ES-I3 (cell line): ENCODE results near the gene GNAS.
A peak's percentile ranks its signal among the peaks of the same experiment; 100 is the strongest.

Source experiments
- H3K36me3 ChIP-seq: 2 replicates; pipeline ENCODE4 v1.6.1; 2013; ENCODE audit warnings: mild to moderate bottlenecking, low read length, control low read depth, moderate library complexity; ENCODE audit not compliant: insufficient read depth
- H3K4me1 ChIP-seq: 2 replicates; pipeline ENCODE4 v1.6.1; 2013; ENCODE audit warnings: mild to moderate bottlenecking, control low read depth, low read length; ENCODE audit not compliant: insufficient read depth
- H3K9ac ChIP-seq: 2 replicates; pipeline ENCODE4 v1.6.1; 2013; ENCODE audit warnings: low read depth, mild to moderate bottlenecking, low read length, moderate library complexity
- H3K9me3 ChIP-seq: 2 replicates; pipeline ENCODE4 v1.6.1; 2013; ENCODE audit warnings: mild to moderate bottlenecking, low read length, moderate library complexity; ENCODE audit not compliant: control insufficient read depth, insufficient read depth

Gene GNAS

DNA sequence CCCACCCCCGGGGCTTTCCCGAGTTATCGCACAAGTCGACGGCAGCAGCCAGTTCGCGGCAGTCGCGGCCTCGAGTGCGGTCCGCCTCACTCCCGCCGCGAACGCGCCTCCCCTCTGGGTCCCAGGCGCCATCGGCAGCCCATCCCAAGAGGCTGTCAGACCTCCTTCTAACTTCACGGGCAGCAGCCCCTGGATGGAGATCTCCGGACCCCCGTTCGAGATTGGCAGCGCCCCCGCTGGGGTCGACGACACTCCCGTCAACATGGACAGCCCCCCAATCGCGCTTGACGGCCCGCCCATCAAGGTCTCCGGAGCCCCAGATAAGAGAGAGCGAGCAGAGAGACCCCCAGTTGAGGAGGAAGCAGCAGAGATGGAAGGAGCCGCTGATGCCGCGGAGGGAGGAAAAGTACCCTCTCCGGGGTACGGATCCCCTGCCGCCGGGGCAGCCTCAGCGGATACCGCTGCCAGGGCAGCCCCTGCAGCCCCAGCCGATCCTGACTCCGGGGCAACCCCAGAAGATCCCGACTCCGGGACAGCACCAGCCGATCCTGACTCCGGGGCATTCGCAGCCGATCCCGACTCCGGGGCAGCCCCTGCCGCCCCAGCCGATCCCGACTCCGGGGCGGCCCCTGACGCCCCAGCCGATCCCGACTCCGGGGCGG is 1.6 kb downstream of the GNAS start:
- no peaks in the 10 kb centered on the region for H3K9me3 ChIP-seq

GRCh38 chr20:58854638-58855471 is 2.3 kb downstream of the GNAS start:
- H3K9ac ChIP-seq = peak overlapping the region; percentile 41
- H3K9me3 ChIP-seq = no peaks in the 10 kb centered on the region
- no peaks in the 10 kb centered on the region for H3K36me3 ChIP-seq
- H3K4me1 ChIP-seq = no peaks in the 10 kb centered on the region

More for the DNA sequence above, 1.6 kb downstream of the GNAS start:
- Histone ChIP-seq H3K9ac (peak overlapping the region; percentile 41; the same call in 1 of the 2 replicates), H3K4me1 (0 out of 2 replicates have a peak, but pooled peaks cover 6% of the 10 kb centered on the region), H3K36me3 (0 out of 2 replicates have a peak, but pooled peaks cover under 1% of the 10 kb centered on the region)

DNA sequence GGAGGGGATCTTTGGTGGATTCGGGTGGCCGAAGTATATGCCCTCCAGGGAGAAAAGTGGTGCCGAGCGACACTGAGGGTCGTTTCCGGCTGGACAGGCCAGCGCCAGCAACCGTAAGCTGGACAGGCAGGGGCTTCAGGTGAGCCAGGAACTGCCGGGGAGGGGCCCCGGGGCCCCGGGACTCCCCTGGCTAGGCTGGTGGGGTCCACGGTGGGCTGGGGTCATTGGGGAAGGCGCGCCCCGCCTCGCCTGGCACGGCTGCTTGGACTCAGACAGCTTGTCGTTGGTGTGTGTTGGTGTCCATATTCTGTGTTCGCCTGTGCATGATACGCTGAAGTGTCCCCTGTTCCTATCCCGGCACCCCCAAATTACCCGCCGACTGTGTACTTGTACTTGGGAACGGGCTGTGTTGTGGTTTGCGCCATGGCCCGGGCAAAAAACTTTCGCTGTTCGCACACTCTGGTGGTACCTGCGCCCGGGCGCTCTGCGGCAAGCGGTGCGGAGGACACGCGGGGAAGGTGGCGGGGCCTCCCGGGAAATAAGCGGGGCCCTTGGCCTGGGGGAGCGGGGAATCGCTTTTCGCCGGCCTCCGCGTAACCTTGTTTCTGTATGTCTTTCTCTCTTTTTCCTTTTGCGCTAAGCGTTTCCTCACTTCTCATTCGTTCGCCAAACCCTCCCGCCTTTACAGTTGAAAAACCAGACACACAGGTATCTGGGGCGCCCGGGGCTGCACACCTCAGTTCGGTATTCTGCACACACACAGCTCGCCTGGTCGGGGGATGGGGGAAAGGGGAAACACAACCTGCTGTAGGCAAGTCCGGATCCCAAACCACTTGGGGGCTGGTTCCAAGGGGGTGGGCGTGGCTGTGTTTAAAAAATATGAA is 3.2 kb downstream of the GNAS start:
- no peaks in the 10 kb centered on the region for H3K9me3 ChIP-seq
- peak overlapping the region; percentile 41 for H3K9ac ChIP-seq
- H3K36me3 ChIP-seq = no peaks in the 10 kb centered on the region
- no peaks in the 10 kb centered on the region for H3K4me1 ChIP-seq

DNA sequence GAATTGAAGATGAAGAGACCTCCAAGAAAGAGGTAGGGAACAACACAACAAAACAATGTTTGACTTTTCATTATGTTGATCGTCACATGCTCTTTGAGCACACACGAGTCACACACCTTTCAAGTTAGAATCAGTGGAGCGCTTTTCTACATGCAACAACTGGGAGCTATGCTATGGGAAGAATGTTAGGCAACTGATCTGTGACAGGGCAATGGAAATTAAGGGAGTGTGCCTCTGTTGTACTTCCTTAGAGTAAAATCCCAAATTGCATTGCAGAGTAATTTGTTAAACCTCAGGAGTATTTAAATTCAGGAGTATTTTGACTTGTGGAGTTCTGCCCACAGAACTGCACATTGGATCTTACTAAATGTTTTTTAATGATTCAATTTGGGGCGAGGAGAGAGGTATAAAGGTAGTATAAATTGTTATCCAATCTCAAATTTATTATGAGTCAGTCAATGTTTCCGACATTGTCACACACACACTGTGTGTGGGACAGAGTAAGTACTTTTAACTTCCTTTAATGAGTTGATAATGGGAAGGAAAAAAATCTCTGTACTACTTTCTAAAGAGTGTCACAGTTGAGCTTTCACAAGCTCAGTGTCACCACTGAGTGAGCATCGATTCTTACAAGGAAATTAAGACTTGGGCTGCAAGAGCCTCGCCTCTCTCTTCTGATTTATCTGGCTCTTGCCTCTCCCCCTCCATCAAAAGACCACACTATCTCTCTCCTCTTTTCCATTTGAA is 10.7 kb downstream of the GNAS start:
- H3K9ac ChIP-seq = no peak overlapping the region
- H3K36me3 ChIP-seq = no peaks in the 10 kb centered on the region
- H3K9me3 ChIP-seq = no peaks in the 10 kb centered on the region
- H3K4me1 ChIP-seq = no peaks in the 10 kb centered on the region; the same call in 1 of the 2 replicates

DNA sequence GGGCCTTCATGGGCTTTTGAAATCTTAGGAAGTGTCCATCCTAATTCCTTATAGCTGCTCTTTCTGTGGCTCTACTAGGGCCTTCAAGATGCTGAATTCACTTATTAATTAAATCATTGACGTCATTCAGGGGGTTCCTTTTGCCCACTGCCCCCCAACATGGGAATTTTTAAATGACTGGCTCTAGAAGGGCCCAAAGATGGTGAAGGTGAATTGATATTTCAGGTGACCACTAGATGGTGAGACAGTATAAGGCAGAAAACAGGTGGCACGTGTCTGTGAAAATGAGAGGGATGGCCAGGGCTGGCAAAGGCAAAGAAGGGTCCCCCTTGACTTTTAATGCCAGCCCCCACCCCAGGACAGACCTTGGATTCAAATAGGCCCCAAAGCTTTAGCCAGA is 11.8 kb downstream of the GNAS start:
- no peak overlapping the region for H3K9ac ChIP-seq
- H3K36me3 ChIP-seq = no peaks in the 10 kb centered on the region
- no peaks in the 10 kb centered on the region; the same call in 1 of the 2 replicates for H3K4me1 ChIP-seq
- no peaks in the 10 kb centered on the region for H3K9me3 ChIP-seq

DNA sequence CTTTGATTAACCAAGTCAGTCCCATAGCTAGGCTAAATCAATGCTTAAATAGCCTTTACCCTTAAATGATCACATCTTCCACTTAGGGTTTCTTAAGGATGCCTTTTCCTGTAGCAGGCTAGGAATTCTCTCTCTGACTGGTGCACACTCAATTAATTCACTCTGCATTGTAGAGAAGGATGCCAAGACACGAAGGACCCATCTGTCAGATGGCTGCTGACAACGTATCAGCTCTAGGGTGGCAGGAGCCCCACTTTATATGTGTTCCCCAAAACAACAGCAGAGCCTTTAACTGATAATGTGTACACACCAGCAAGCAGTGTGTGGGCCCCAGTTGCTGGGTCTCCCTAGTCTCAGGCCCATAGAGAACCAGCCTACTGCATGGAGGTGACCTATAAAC is 13.3 kb downstream of the GNAS start:
- no peak overlapping the region for H3K9ac ChIP-seq
- H3K36me3 ChIP-seq = no peaks in the 10 kb centered on the region
- H3K4me1 ChIP-seq = no peaks in the 10 kb centered on the region; the same call in 1 of the 2 replicates
- H3K9me3 ChIP-seq = no peaks in the 10 kb centered on the region

GRCh38 chr20:58867211-58867610 is 14.7 kb downstream of the GNAS start:
- H3K9me3 ChIP-seq = no peaks in the 10 kb centered on the region
- no peaks in the 10 kb centered on the region; the same call in 1 of the 2 replicates for H3K4me1 ChIP-seq
- no peaks in the 10 kb centered on the region for H3K36me3 ChIP-seq
- H3K9ac ChIP-seq = no peak overlapping the region

DNA sequence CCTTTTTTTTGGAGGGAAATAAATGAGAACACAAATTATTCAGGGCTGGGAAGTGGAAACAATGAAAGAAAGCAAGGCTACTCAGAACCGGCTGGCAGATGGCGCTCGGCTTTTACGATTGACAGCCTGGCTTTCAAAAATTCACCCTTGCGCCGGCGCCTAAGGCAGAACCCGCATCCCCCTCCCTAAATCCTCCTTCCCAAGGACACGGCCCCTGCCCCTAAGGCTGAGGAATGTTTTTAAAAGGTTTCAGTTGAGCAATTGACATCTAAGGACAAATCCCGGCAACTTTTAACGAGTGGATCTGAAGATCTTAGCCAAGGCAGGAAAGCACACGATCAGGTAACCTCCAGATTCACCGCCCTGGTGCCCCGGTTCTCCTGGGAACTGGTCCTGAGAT is 16.3 kb downstream of the GNAS start:
- Histone ChIP-seq H3K9ac (peak overlapping the region; percentile 23; the same call in 1 of the 2 replicates), H3K36me3 (no peaks in the 10 kb centered on the region), H3K9me3 (no peaks in the 10 kb centered on the region), H3K4me1 (no peaks in the 10 kb centered on the region)

DNA sequence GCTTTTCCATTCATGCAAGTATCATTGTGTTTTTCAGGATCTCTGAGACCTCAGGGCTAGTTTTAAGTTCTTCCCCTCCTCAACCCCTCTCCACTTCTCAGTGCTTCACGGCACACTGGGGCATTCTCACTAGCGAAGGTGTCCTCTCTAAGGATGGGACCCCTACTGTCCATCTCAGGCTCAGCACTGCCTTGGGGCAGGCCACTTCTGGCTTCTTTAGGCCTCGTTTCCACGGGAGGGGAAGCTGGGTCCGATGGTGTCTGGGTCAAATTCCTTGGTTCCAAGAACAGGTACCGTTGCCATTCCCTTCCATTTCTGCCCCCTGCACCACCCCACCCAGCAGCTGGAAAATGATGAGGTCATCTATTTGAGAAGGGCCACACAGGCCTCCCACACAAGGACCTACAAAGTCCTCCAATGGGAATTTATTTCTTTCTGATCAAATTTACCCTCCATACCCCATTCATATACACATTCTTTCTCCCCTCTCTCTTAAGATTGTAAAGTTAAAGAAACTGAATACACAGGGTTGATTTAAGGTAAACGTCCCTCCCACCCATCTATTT is 17.2 kb downstream of the GNAS start:
- H3K36me3 ChIP-seq = no peaks in the 10 kb centered on the region
- H3K9me3 ChIP-seq = no peaks in the 10 kb centered on the region
- H3K9ac ChIP-seq = no peak overlapping the region
- H3K4me1 ChIP-seq = no peaks in the 10 kb centered on the region

- no peak overlapping the region for H3K9ac ChIP-seq
- no peaks in the 10 kb centered on the region for H3K9me3 ChIP-seq
- H3K36me3 ChIP-seq = no peaks in the 10 kb centered on the region
- H3K4me1 ChIP-seq = no peaks in the 10 kb centered on the region
These were observed 17.9 kb downstream of the GNAS start for GRCh38 chr20:58870293-58871014.

GRCh38 chr20:58871533-58872102 is 19.1 kb downstream of the GNAS start:
- Histone ChIP-seq H3K9me3 (no peaks in the 10 kb centered on the region), H3K36me3 (no peaks in the 10 kb centered on the region), H3K9ac (no peak overlapping the region), H3K4me1 (peaks cover 9% of the 10 kb centered on the region)

GRCh38 chr20:58874469-58874868 is 22.0 kb downstream of the GNAS start:
- no peaks in the 10 kb centered on the region for H3K9me3 ChIP-seq
- peaks cover 29% of the 10 kb centered on the region for H3K4me1 ChIP-seq

GRCh38 chr20:58875111-58875510 is 22.6 kb downstream of the GNAS start:
- Histone ChIP-seq H3K36me3 (no peaks in the 10 kb centered on the region), H3K9ac (no peak overlapping the region), H3K9me3 (no peaks in the 10 kb centered on the region), H3K4me1 (peaks cover 29% of the 10 kb centered on the region)

More at GRCh38 chr20:58874469-58874868, 22.0 kb downstream of the GNAS start:
- H3K36me3 ChIP-seq = no peaks in the 10 kb centered on the region
- no peak overlapping the region for H3K9ac ChIP-seq
